WTC11 (cell line): ENCODE measurements around the gene TOB2. TPM values are rescaled to one million over a fixed set of nuclear protein-coding genes. Genes with fewer than 3 reads are reported as not detected.

Source experiments
- ATAC-seq: fragments of 200-7000 bp; cut with Tn5 transposase; 2 replicates; pipeline ENCODE4 v1.10.0; 2021; ENCODE audit warnings: mild to moderate bottlenecking, moderate library complexity
- CTCF ChIA-PET: fragments of 300-600 bp; sonication (Branson Sonifier 250); formaldehyde crosslinking; loops from one replicate; lab custom pipeline; 2021; ENCODE audit warnings: antibody characterized with exemption; lab: Charles Lee
- POLR2A ChIA-PET: fragments of 350-600 bp; sonication (Branson Sonifier 250); formaldehyde crosslinking; loops from one replicate; lab custom pipeline; 2021; ENCODE audit warnings: antibody characterized with exemption; lab: Charles Lee
- DNase-seq: peaks from one replicate; pipeline ENCODE4 v3.0.0; 2021; ENCODE audit warnings: low spot score
- H3K27ac Mint-ChIP-seq: 2 replicates; pipeline ENCODE4 v1.8.0; 2021; ENCODE audit warnings: mixed read lengths
- H3K27me3 Mint-ChIP-seq: 2 replicates; pipeline ENCODE4 v1.8.0; 2021; ENCODE audit warnings: low read depth, mild to moderate bottlenecking, moderate library complexity, mixed read lengths
- H3K36me3 Mint-ChIP-seq: 2 replicates; pipeline ENCODE4 v1.8.0; 2021; ENCODE audit warnings: mixed read lengths
- H3K4me1 Mint-ChIP-seq: 2 replicates; pipeline ENCODE4 v1.8.0; 2022; ENCODE audit warnings: mixed read lengths
- H3K4me3 Mint-ChIP-seq: 2 replicates; pipeline ENCODE4 v1.8.0; 2021; ENCODE audit warnings: mild to moderate bottlenecking, moderate library complexity, mixed read lengths
- H3K9me3 Mint-ChIP-seq: 2 replicates; pipeline ENCODE4 v1.8.0; 2021; ENCODE audit warnings: mixed read lengths
- E2F1 ChIP-seq: sonication (generic); formaldehyde crosslinking; IDR thresholded peaks from 2 replicates; pipeline ENCODE4 v1.8.0; 2022; ENCODE audit warnings: mild to moderate bottlenecking, missing genetic modification reagents
- FOXP1 ChIP-seq: sonication (generic); formaldehyde crosslinking; IDR thresholded peaks from 2 replicates; pipeline ENCODE4 v1.8.0; 2022; ENCODE audit warnings: missing genetic modification reagents, mild to moderate bottlenecking, moderate library complexity, borderline replicate concordance
- MXD4 ChIP-seq: fragments of 250-450 bp; sonication (Bioruptor Pico); IDR thresholded peaks from 2 replicates; pipeline ENCODE4 v1.8.0; 2021; ENCODE audit warnings: mild to moderate bottlenecking, moderate library complexity, borderline replicate concordance
- NFYB ChIP-seq: sonication (generic); formaldehyde crosslinking; conservative IDR thresholded peaks from 2 replicates; pipeline ENCODE4 v1.8.0; 2022; ENCODE audit warnings: low read depth, missing genetic modification reagents
- PRDM15 ChIP-seq: sonication (generic); formaldehyde crosslinking; IDR thresholded peaks from 2 replicates; pipeline ENCODE4 v1.8.0; 2022; ENCODE audit warnings: missing genetic modification reagents
- SP1 ChIP-seq: sonication (generic); formaldehyde crosslinking; conservative IDR thresholded peaks from 2 replicates; pipeline ENCODE4 v1.8.1; 2022; ENCODE audit warnings: missing genetic modification reagents
- total RNA-seq: library from RNA; stranded (reverse); gene quantifications from 3 replicates; pipeline ENCODE4 v1.2.3, GENCODE V29; 2021
- TF ChIP-seq, protein P1 (sequence below): sonication (generic); formaldehyde crosslinking; IDR thresholded peaks from 2 replicates; pipeline ENCODE4 v1.8.1; 2023; ENCODE audit warnings: mild to moderate bottlenecking, missing genetic modification reagents
- TF ChIP-seq, protein P2 (sequence below): fragments of 250-450 bp; sonication (Bioruptor Pico); IDR thresholded peaks from 2 replicates; pipeline ENCODE4 v1.9.0; 2021; ENCODE audit warnings: mild to moderate bottlenecking
- TF ChIP-seq, protein P3 (sequence below): sonication (generic); formaldehyde crosslinking; conservative IDR thresholded peaks from 2 replicates; pipeline ENCODE4 v1.8.1; 2022; ENCODE audit warnings: mild to moderate bottlenecking, missing genetic modification reagents
- TF ChIP-seq, protein P4 (sequence below): sonication (generic); formaldehyde crosslinking; IDR thresholded peaks from 2 replicates; pipeline ENCODE4 v1.8.1; 2023; ENCODE audit warnings: mild to moderate bottlenecking, missing genetic modification reagents, moderate library complexity
- TF ChIP-seq, protein P5 (sequence below): fragments of 250-450 bp; sonication (Bioruptor Pico); IDR thresholded peaks from 2 replicates; pipeline ENCODE4 v1.9.0; 2021; ENCODE audit warnings: mild to moderate bottlenecking
- TF ChIP-seq, protein P6 (sequence below): fragments of 250-450 bp; sonication (Bioruptor Pico); IDR thresholded peaks from 2 replicates; pipeline ENCODE4 v1.9.0; 2021; ENCODE audit warnings: mild to moderate bottlenecking, borderline replicate concordance
- TF ChIP-seq, protein P7 (sequence below): sonication (generic); formaldehyde crosslinking; IDR thresholded peaks from 2 replicates; pipeline ENCODE4 v1.8.0; 2022; ENCODE audit warnings: mild to moderate bottlenecking, missing genetic modification reagents

Gene TOB2
- total RNA-seq, 1 experiment from 2014 or later = 46.6 TPM

DNA sequence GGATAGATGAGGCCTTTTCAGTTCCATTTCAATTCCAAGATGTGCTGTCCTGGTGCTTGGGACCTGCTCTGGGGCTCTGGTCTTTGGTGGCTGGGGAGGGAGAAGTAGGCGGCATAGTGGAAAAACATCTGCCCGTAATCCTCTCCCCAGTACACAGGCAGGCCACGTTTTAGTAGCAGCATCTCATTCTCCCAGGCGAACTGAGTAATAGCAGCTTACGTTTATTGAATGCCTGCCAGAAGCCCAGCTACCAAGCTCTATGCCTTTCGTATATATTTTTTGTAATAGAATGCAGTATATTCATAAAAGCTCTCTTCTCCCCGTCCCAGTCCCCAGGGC is 33.8 kb upstream of the TOB2 start (continued):
- TF ChIP-seq, protein P1, sequence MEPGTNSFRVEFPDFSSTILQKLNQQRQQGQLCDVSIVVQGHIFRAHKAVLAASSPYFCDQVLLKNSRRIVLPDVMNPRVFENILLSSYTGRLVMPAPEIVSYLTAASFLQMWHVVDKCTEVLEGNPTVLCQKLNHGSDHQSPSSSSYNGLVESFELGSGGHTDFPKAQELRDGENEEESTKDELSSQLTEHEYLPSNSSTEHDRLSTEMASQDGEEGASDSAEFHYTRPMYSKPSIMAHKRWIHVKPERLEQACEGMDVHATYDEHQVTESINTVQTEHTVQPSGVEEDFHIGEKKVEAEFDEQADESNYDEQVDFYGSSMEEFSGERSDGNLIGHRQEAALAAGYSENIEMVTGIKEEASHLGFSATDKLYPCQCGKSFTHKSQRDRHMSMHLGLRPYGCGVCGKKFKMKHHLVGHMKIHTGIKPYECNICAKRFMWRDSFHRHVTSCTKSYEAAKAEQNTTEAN (CRISPR knock-in tag) = no peak
- TF ChIP-seq, protein P2, sequence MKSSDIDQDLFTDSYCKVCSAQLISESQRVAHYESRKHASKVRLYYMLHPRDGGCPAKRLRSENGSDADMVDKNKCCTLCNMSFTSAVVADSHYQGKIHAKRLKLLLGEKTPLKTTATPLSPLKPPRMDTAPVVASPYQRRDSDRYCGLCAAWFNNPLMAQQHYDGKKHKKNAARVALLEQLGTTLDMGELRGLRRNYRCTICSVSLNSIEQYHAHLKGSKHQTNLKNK = no peak
- TF ChIP-seq, protein P3, sequence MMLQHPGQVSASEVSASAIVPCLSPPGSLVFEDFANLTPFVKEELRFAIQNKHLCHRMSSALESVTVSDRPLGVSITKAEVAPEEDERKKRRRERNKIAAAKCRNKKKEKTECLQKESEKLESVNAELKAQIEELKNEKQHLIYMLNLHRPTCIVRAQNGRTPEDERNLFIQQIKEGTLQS = no peak
- TF ChIP-seq FOXP1 (CRISPR knock-in tag) = no peak
- TF ChIP-seq, protein P4, sequence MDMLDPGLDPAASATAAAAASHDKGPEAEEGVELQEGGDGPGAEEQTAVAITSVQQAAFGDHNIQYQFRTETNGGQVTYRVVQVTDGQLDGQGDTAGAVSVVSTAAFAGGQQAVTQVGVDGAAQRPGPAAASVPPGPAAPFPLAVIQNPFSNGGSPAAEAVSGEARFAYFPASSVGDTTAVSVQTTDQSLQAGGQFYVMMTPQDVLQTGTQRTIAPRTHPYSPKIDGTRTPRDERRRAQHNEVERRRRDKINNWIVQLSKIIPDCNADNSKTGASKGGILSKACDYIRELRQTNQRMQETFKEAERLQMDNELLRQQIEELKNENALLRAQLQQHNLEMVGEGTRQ (CRISPR knock-in tag) = no peak
- TF ChIP-seq MXD4 = no peak
- TF ChIP-seq E2F1 (CRISPR knock-in tag) = no peak
- TF ChIP-seq NFYB (CRISPR knock-in tag) = no peak
- TF ChIP-seq, protein P5, sequence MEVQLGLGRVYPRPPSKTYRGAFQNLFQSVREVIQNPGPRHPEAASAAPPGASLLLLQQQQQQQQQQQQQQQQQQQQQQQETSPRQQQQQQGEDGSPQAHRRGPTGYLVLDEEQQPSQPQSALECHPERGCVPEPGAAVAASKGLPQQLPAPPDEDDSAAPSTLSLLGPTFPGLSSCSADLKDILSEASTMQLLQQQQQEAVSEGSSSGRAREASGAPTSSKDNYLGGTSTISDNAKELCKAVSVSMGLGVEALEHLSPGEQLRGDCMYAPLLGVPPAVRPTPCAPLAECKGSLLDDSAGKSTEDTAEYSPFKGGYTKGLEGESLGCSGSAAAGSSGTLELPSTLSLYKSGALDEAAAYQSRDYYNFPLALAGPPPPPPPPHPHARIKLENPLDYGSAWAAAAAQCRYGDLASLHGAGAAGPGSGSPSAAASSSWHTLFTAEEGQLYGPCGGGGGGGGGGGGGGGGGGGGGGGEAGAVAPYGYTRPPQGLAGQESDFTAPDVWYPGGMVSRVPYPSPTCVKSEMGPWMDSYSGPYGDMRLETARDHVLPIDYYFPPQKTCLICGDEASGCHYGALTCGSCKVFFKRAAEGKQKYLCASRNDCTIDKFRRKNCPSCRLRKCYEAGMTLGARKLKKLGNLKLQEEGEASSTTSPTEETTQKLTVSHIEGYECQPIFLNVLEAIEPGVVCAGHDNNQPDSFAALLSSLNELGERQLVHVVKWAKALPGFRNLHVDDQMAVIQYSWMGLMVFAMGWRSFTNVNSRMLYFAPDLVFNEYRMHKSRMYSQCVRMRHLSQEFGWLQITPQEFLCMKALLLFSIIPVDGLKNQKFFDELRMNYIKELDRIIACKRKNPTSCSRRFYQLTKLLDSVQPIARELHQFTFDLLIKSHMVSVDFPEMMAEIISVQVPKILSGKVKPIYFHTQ = no peak

DNA sequence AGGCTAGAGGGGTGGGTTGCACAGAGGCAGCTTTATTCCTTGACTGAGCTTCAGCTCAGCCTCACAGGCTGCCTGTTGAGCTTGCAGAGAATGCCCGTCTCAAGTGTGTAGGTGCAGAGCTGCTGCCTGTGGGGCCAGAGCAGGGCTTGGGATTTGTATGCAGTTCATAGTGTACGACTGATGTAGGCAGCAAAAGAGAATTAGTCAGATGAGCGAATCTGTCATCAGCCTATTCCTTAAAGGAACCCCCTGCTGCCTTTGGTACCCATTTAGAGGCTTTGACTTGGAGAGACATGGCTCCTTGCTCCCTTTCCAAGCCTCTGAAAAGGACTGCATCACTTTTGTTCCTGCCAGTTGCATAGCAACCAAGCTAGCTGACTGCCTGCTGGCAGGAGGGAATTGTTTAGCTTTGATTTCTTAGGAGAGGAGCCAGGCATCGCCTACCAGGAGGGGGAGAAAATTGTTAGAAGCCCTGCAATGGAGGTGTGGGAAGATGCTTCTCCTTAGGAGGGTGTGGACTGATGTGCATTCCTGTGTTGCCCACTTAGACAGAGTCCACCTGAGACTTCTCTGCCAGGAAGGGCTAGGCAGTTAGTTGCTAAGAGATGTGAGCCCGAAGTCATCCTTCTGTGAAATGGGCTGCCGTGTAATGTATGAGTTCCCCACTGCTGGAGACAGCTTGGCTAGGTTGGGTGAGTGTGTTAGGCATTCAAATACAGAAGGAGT is 33.2 kb upstream of the TOB2 start:
- Mint-ChIP-seq H3K27me3 (no peaks in the 10 kb centered on the region), H3K4me1 (peaks cover 40% of the 10 kb centered on the region), H3K9me3 (no peaks in the 10 kb centered on the region), H3K36me3 (no peaks in the 10 kb centered on the region), H3K27ac (peak overlapping the region; percentile 14), H3K4me3 (no peak overlapping the region)
- peak; percentile 48 for ATAC-seq
- ChIA-PET POLR2A (no interaction called here), CTCF (interaction anchor here (0.5 to 3.5 kb wide), 10 partner anchors 9 to 545 kb away, joined by 3 to 27 read pairs (median 7); partner anchors contain the start of genes ACO2 and PHF5A)
- DNase-seq = peak; percentile 15
- TF ChIP-seq, protein P6, sequence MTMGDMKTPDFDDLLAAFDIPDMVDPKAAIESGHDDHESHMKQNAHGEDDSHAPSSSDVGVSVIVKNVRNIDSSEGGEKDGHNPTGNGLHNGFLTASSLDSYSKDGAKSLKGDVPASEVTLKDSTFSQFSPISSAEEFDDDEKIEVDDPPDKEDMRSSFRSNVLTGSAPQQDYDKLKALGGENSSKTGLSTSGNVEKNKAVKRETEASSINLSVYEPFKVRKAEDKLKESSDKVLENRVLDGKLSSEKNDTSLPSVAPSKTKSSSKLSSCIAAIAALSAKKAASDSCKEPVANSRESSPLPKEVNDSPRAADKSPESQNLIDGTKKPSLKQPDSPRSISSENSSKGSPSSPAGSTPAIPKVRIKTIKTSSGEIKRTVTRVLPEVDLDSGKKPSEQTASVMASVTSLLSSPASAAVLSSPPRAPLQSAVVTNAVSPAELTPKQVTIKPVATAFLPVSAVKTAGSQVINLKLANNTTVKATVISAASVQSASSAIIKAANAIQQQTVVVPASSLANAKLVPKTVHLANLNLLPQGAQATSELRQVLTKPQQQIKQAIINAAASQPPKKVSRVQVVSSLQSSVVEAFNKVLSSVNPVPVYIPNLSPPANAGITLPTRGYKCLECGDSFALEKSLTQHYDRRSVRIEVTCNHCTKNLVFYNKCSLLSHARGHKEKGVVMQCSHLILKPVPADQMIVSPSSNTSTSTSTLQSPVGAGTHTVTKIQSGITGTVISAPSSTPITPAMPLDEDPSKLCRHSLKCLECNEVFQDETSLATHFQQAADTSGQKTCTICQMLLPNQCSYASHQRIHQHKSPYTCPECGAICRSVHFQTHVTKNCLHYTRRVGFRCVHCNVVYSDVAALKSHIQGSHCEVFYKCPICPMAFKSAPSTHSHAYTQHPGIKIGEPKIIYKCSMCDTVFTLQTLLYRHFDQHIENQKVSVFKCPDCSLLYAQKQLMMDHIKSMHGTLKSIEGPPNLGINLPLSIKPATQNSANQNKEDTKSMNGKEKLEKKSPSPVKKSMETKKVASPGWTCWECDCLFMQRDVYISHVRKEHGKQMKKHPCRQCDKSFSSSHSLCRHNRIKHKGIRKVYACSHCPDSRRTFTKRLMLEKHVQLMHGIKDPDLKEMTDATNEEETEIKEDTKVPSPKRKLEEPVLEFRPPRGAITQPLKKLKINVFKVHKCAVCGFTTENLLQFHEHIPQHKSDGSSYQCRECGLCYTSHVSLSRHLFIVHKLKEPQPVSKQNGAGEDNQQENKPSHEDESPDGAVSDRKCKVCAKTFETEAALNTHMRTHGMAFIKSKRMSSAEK = no peak
- TF ChIP-seq, protein P5 = no peak
- TF ChIP-seq, protein P7, sequence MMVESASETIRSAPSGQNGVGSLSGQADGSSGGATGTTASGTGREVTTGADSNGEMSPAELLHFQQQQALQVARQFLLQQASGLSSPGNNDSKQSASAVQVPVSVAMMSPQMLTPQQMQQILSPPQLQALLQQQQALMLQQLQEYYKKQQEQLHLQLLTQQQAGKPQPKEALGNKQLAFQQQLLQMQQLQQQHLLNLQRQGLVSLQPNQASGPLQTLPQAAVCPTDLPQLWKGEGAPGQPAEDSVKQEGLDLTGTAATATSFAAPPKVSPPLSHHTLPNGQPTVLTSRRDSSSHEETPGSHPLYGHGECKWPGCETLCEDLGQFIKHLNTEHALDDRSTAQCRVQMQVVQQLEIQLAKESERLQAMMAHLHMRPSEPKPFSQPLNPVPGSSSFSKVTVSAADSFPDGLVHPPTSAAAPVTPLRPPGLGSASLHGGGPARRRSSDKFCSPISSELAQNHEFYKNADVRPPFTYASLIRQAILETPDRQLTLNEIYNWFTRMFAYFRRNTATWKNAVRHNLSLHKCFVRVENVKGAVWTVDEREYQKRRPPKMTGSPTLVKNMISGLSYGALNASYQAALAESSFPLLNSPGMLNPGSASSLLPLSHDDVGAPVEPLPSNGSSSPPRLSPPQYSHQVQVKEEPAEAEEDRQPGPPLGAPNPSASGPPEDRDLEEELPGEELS = no peak
- TF ChIP-seq PRDM15 (CRISPR knock-in tag) (no peak), SP1 (no peak)
